ENCODE measurements around the gene LTBP3.

LTBP3 gene

GRCh38 chr11:65576232-65576866 is 18.2 kb upstream of the LTBP3 start:
- TF ChIP-seq CTCF (IDR thresholded peaks at IDR 0.05; ENCODE audit: control insufficient read depth, insufficient read depth, low read depth, low read length, missing control alignments), result no peak
- H3K4me3 ChIP-seq (ENCODE audit: control insufficient read depth, low read depth, low read length), result peak overlapping the region; percentile 86
- DNase-seq (ENCODE audit: low read depth), result no peak

DNA sequence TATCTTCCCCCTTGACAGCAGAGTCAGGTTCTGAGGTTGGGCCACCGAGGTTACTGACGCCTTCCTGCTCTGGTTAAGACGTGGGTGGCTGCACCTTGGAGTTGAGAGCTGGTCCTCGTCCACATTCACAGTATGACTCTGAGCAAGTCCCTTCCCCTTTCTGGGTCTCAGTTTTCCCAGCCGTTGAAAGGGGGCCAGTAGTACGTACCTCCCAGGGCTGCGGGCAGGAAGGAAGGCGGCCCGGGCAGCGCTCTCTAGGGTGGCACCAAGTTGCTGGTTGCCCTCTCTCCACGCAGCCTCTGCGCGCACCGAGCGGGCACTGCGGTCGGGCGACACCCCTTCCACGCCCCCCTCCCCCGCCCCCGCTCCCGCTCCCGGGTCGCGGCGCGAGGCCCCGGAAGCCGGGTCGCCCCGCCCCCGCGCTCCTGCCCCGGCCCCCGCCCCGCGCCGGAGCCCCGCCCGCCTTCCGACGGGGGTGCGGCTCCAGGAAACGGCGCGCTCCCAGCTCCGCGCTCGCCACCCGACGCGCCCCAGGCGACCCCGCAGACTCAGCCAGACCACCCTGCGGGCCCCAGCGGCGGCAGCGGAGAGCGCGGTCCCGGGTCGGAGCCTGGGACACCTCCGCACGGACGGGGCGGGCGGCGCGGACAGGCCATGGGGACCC is 17.5 kb upstream of the LTBP3 start, which contains the start of gene EHBP1L1:
Gene EHBP1L1, plus strand, starts transcription at position 486 of the 664 bp plus-strand sequence. CDS start 250 bp downstream, outside the sequence.
- no peak for DNase-seq (ENCODE audit: low read depth)
- TF ChIP-seq CTCF (IDR thresholded peaks at IDR 0.05; ENCODE audit: control insufficient read depth, insufficient read depth, low read depth, low read length, missing control alignments), result no peak

DNA sequence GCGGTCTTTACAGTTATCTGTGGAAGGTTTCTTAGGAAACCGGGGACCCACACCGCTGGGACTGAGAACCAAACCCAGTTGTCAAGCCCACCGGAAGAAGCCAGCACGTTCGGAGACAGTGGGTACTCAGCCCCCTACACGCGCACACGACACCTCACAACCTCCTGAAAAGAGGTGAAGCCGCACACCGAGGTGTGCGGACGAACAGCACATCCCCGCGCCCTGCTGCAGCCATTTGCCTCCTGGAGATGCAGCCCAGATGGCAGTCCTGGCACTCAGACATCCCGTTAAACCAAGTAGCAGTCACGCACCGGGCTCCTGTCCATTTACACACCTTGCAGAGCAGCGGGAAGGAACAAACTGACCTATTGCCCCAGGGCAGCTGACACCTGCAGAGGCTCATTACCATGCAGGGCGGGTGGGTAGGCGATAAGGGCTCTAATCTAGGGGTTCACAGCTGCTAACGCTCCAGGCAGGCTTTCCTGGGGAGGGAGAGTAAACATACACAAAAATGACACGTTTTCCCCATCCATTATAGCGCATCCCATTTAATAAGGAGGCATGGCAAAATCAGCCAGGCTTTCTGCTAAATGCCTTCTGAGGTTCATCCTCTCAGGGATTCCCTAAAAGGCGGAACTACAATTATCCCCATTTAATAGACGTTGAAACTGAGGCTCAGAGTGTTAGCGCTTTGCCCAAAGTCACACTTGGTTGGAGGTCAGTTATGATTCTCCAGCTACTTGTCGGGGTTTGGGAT is 16.8 kb upstream of the LTBP3 start:
- no peak for DNase-seq (ENCODE audit: low read depth)
- TF ChIP-seq CTCF (IDR thresholded peaks at IDR 0.05; ENCODE audit: control insufficient read depth, insufficient read depth, low read depth, low read length, missing control alignments), result no peak

More for the DNA sequence above, 17.5 kb upstream of the LTBP3 start, which contains the start of gene EHBP1L1:
- peak within 1 kb of the TSS; percentile 86 for H3K4me3 ChIP-seq (ENCODE audit: control insufficient read depth, low read depth, low read length)

DNA sequence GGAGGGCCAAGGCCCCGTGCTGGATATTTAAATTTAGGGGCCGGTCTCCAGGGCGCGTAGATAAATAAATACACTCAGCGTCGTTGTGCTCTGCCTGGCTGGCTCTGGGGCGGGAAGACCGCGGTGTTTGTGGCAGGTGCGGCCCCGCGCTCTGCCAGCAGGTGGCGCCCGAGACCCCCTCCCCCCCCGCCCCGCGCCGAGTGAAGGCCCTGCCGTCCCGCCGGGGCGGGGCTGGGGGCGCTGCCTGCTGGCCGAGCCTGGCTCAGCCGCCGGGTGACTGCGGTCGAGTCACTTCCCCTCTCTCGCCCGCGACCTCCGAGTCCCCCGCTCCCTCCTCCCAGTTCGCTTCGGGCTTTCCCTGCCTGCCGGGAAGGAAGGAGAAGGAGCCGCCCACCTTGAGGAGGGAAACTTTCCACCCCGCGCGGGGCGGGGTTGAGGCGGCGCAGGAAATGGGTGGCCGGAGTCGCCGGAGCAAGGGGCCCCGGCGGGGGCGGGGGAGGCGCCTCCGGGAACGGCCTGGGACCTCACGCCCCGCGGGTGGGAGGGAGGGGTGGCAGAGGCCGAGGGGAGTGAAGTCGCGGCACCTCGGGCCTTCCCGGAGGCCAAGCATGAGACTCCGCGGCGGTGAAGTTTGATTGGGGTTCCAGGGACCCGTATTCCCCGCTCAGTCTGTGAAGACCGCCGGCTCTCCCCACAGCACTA is 16.1 kb upstream of the LTBP3 start:
- DNase-seq (ENCODE audit: low read depth), result peak; percentile 75
- peak overlapping the region; percentile 96 for H3K4me3 ChIP-seq (ENCODE audit: control insufficient read depth, low read depth, low read length)
- TF ChIP-seq CTCF (IDR thresholded peaks at IDR 0.05; ENCODE audit: control insufficient read depth, insufficient read depth, low read depth, low read length, missing control alignments), result peak; percentile 63

More for the DNA sequence above, 16.8 kb upstream of the LTBP3 start:
- peak overlapping the region; percentile 86 for H3K4me3 ChIP-seq (ENCODE audit: control insufficient read depth, low read depth, low read length)

DNA sequence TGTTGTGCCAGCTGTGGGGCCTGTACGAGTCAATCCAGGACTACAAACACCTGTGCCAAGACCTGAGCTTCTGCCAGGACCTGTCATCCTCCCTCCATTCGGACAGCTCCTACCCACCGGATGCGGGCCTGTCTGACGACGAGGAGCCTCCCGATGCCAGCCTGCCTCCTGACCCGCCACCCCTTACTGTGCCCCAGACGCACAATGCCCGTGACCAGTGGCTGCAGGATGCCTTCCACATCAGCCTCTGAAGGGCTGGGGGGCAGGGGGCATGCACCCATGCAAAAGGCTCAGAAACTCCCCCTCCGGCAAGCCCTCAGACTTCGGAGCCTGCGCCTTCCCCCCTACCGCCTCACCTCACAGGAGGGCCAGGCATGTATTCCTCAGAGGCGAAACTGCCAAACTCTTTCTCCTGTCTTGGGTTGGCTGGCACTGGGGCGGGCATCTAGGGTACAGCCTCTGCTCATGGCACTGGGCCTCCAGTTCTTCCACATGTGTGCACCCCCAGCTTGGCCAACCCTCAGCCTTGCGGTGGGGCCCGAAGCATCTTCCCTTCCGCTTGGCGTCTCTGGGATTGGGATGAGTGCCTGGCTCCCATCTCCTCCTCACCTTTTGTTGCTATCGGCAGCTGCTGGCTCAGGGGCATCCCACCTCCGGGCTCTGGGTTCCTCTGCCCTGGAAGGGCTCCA is 15.4 kb upstream of the LTBP3 start:
- peak overlapping the region; percentile 96 for H3K4me3 ChIP-seq (ENCODE audit: control insufficient read depth, low read depth, low read length)
- DNase-seq (ENCODE audit: low read depth), result no peak
- TF ChIP-seq CTCF (IDR thresholded peaks at IDR 0.05; ENCODE audit: control insufficient read depth, insufficient read depth, low read depth, low read length, missing control alignments), result no peak
